ENCODE measurements around the gene TNIP2. TPM values are rescaled to one million over a fixed set of nuclear protein-coding genes. Genes with fewer than 3 reads are reported as not detected.

Gene TNIP2
- total and polyA plus RNA-seq, 2 of the 13 experiments (the other 11 are each of a cell fraction or from before 2014, with no cell fraction given): 25.6 to 38.0 TPM

DNA sequence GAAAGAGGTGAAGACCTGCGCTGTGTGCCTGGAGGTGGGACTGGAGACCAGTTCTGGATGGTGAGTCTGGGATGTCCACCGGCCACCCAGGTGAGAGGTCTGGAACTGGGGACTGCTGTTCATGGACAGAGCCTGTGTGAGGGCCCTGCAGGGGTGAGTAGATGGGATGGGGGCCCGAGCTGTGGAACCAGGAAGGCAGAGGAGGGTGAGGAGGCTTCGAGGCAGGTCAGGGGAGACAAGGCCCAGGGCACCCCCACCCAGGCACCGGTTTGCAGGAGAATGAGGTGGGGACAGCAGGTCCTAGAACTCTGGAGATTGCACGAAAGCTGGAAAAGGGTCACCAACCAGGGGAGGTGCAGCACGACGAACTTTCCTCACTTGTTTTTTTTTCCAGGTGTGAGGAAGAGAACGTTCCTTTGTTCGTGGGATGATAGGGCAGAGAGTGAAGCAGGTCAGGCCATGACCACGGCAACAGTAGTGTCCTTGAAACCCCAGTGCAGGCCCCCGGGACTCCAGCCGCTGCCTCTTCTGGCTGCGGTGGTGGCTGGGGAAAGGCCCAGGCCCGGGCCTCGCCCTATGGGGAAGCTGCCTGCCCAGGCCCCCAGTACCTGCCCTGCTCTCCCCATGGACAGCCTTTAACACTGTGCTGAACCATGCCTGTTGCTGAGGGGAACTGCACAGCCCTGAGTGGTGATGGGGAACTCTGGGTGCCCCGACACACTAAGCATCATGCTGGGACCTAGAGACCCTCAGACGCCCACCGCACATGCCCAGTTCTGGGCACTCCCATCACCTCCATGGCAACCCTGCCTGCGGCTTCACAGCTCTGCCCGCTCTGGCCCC lies 22.9 kb downstream of the TNIP2 start (continued):
- TF ChIP-seq ZNF318 (CRISPR knock-in tag; IDR thresholded peaks at IDR 0.05) (no peak), ZMYM2 (CRISPR knock-in tag; IDR thresholded peaks at IDR 0.05) (no peak), ZNF652 (CRISPR knock-in tag; IDR thresholded peaks at IDR 0.05; ENCODE audit: borderline replicate concordance, low read depth) (no peak), ZNF3 (CRISPR knock-in tag; IDR thresholded peaks at IDR 0.05) (no peak), FOXA1 (IDR thresholded peaks at IDR 0.05) (no peak), FOXA1 (CRISPR knock-in tag; IDR thresholded peaks at IDR 0.05) (no peak), KDM1A (CRISPR knock-in tag; IDR thresholded peaks at IDR 0.05) (no peak), NFATC3 (CRISPR knock-in tag; IDR thresholded peaks at IDR 0.05) (no peak), GATAD2A (CRISPR knock-in tag; IDR thresholded peaks at IDR 0.05) (peak; percentile 29; the same call in 1 of the 2 replicates), RFXAP (CRISPR knock-in tag; IDR thresholded peaks at IDR 0.05; ENCODE audit: borderline replicate concordance) (peak; percentile 82), ZNF710 (CRISPR knock-in tag; IDR thresholded peaks at IDR 0.05; ENCODE audit: borderline replicate concordance) (0 out of 2 replicates have a peak, but pooled peaks have one; percentile 49), KMT2A (CRISPR knock-in tag; IDR thresholded peaks at IDR 0.05) (no peak), AKAP8 (CRISPR knock-in tag; IDR thresholded peaks at IDR 0.05) (0 out of 2 replicates have a peak, but pooled peaks have one; percentile 38), PRPF4 (IDR thresholded peaks at IDR 0.05; ENCODE audit: low read depth, low read length, poor library complexity, severe bottlenecking) (no peak), TCF7L2 (IDR thresholded peaks at IDR 0.05; ENCODE audit: low read depth, low read length) (no peak), ZFYVE20 (CRISPR knock-in tag; IDR thresholded peaks at IDR 0.05; ENCODE audit: borderline replicate concordance, low read depth) (no peak), GABPB1 (CRISPR knock-in tag; IDR thresholded peaks at IDR 0.05) (peak; percentile 37; the same call in 1 of the 2 replicates), SMAD1 (CRISPR knock-in tag; IDR thresholded peaks at IDR 0.05; ENCODE audit: borderline replicate concordance, low read depth) (no peak; the same call in 1 of the 2 replicates)
- TF ChIP-seq, protein P1, sequence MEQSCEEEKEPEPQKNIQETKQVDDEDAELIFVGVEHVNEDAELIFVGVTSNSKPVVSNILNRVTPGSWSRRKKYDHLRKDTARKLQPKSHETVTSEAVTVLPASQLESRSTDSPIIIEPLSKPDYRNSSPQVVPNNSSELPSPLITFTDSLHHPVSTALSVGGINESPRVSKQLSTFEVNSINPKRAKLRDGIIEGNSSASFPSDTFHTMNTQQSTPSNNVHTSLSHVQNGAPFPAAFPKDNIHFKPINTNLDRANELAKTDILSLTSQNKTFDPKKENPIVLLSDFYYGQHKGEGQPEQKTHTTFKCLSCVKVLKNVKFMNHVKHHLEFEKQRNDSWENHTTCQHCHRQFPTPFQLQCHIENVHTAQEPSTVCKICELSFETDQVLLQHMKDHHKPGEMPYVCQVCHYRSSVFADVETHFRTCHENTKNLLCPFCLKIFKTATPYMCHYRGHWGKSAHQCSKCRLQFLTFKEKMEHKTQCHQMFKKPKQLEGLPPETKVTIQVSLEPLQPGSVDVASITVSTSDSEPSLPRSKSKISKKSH (CRISPR knock-in tag; IDR thresholded peaks at IDR 0.05; ENCODE audit: borderline replicate concordance): no peak
